ENCODE data around the gene MYOT.

The MYOT gene

GRCh38 chr5:137866541-137867388 is 895 bp upstream of the MYOT start:
- no peak overlapping the region for H3K4me3 ChIP-seq (ENCODE audit: low read depth, low read length)
- DNase-seq (ENCODE audit: low read depth) = no peak
- no peak for TF ChIP-seq MYC (IDR thresholded peaks at IDR 0.05; ENCODE audit: low read depth, low read length)
- TF ChIP-seq MAX (IDR thresholded peaks at IDR 0.05; ENCODE audit: low read depth, low read length) = no peak
- no peak for TF ChIP-seq CTCF (IDR thresholded peaks at IDR 0.05; ENCODE audit: low read depth, low read length)
- TF ChIP-seq POLR2A (IDR thresholded peaks at IDR 0.05; ENCODE audit: extremely low read depth, insufficient read length) = no peak

GRCh38 chr5:137870647-137871339 is 3.1 kb downstream of the MYOT start:
- H3K4me3 ChIP-seq (ENCODE audit: low read depth, low read length) = no peak overlapping the region
- DNase-seq (ENCODE audit: low read depth) = no peak
- TF ChIP-seq MAX (IDR thresholded peaks at IDR 0.05; ENCODE audit: low read depth, low read length) = no peak
- no peak for TF ChIP-seq POLR2A (IDR thresholded peaks at IDR 0.05; ENCODE audit: extremely low read depth, insufficient read length)
- TF ChIP-seq CTCF (IDR thresholded peaks at IDR 0.05; ENCODE audit: low read depth, low read length) = no peak
- TF ChIP-seq MYC (IDR thresholded peaks at IDR 0.05; ENCODE audit: low read depth, low read length) = no peak

GRCh38 chr5:137871571-137871970 is 3.9 kb downstream of the MYOT start:
- no peak for TF ChIP-seq MYC (IDR thresholded peaks at IDR 0.05; ENCODE audit: low read depth, low read length)
- TF ChIP-seq MAX (IDR thresholded peaks at IDR 0.05; ENCODE audit: low read depth, low read length) = no peak
- no peak for TF ChIP-seq POLR2A (IDR thresholded peaks at IDR 0.05; ENCODE audit: extremely low read depth, insufficient read length)
- TF ChIP-seq CTCF (IDR thresholded peaks at IDR 0.05; ENCODE audit: low read depth, low read length) = no peak
- H3K4me3 ChIP-seq (ENCODE audit: low read depth, low read length) = no peak overlapping the region
- no peak for DNase-seq (ENCODE audit: low read depth)

GRCh38 chr5:137872466-137872865 is 4.8 kb downstream of the MYOT start:
- DNase-seq (ENCODE audit: low read depth) = no peak
- no peak overlapping the region for H3K4me3 ChIP-seq (ENCODE audit: low read depth, low read length)
- TF ChIP-seq CTCF (IDR thresholded peaks at IDR 0.05; ENCODE audit: low read depth, low read length) (no peak), MAX (IDR thresholded peaks at IDR 0.05; ENCODE audit: low read depth, low read length) (no peak), POLR2A (IDR thresholded peaks at IDR 0.05; ENCODE audit: extremely low read depth, insufficient read length) (no peak), MYC (IDR thresholded peaks at IDR 0.05; ENCODE audit: low read depth, low read length) (no peak)

GRCh38 chr5:137876101-137876500 is 8.4 kb downstream of the MYOT start:
- no peak for DNase-seq (ENCODE audit: low read depth)
- no peak for TF ChIP-seq CTCF (IDR thresholded peaks at IDR 0.05; ENCODE audit: low read depth, low read length)
- TF ChIP-seq MYC (IDR thresholded peaks at IDR 0.05; ENCODE audit: low read depth, low read length) = no peak
- no peak for TF ChIP-seq MAX (IDR thresholded peaks at IDR 0.05; ENCODE audit: low read depth, low read length)
- TF ChIP-seq POLR2A (IDR thresholded peaks at IDR 0.05; ENCODE audit: extremely low read depth, insufficient read length) = no peak
- no peak overlapping the region for H3K4me3 ChIP-seq (ENCODE audit: low read depth, low read length)

Measured in NB4 (cell line).